ENCODE data around the gene MAP3K5. TPM values are rescaled to one million over a fixed set of nuclear protein-coding genes. Genes with fewer than 3 reads are reported as not detected.
A peak's percentile ranks its signal among the peaks of the same experiment; 100 is the strongest.

MAP3K5 gene
- total RNA-seq, 8 experiments from 2014 or later = 0.58 to 6.6 (median 1.2) TPM

GRCh38 chr6:136562211-136562610 lies 230.1 kb downstream of the MAP3K5 start:
- in situ Hi-C loops (cut with MboI; ENCODE audit: low pct_unique_long_range_greater_than_20kb in 2 of 9, low sequenced_read_pairs in 9 of 9, unreplicated experiment in 9 of 9) = no loop called here
- no peaks in the 10 kb centered on the region for H3K4me1 ChIP-seq (replicated peaks in 1 of 2)
- 0 to 88% (median 67%) methylated on average over 1 to 2 of the region's 2 CpGs; no CpG with 5 or more reads in 2 of the 10 experiments for WGBS, 10 experiments
- no peak overlapping the region for H3K4me3 ChIP-seq
- no peak for ATAC-seq (replicated peaks in 6 of 8)
- H3K27ac ChIP-seq = no peak overlapping the region

GRCh38 chr6:136553166-136553787 lies 239.0 kb downstream of the MAP3K5 start:
- in situ Hi-C loops (cut with MboI; ENCODE audit: low pct_unique_long_range_greater_than_20kb in 2 of 9, low sequenced_read_pairs in 9 of 9, unreplicated experiment in 9 of 9) = no loop called here
- H3K4me3 ChIP-seq = no peak overlapping the region
- H3K4me1 ChIP-seq (replicated peaks in 1 of 2) = no peaks in the 10 kb centered on the region
- no peak overlapping the region for H3K27ac ChIP-seq
- no peak for ATAC-seq (replicated peaks in 6 of 8)
- WGBS, 10 experiments = 33 to 83% (median 73%) methylated on average over 1 to 5 of the region's 5 CpGs

- no peak for ATAC-seq (replicated peaks in 6 of 8)
- WGBS, 10 experiments = 51 to 100% (median 86%) methylated on average over 2 to 4 of the region's 4 CpGs; no CpG with 5 or more reads in 1 of the 10 experiments
- Histone ChIP-seq H3K4me1 (replicated peaks in 1 of 2) (no peaks in the 10 kb centered on the region), H3K27ac (no peak overlapping the region), H3K4me3 (no peak overlapping the region)
- in situ Hi-C loops (cut with MboI; ENCODE audit: low pct_unique_long_range_greater_than_20kb in 2 of 9, low sequenced_read_pairs in 9 of 9, unreplicated experiment in 9 of 9) = no loop called here
Observed at GRCh38 chr6:136552054-136552453, 240.2 kb downstream of the MAP3K5 start.

GRCh38 chr6:136551103-136551502 lies 241.2 kb downstream of the MAP3K5 start:
- H3K4me1 ChIP-seq (replicated peaks in 1 of 2) = no peaks in the 10 kb centered on the region
- in situ Hi-C loops (cut with MboI; ENCODE audit: low pct_unique_long_range_greater_than_20kb in 2 of 9, low sequenced_read_pairs in 9 of 9, unreplicated experiment in 9 of 9) = no loop called here
- 37 to 85% (median 56%) methylated on average over 4 to 8 of the region's 8 CpGs for WGBS, 10 experiments
- peak overlapping the region in 2 of 5 donors; percentile 55 to 92 for H3K4me3 ChIP-seq
- no peak for ATAC-seq (replicated peaks in 6 of 8)
- no peak overlapping the region for H3K27ac ChIP-seq

GRCh38 chr6:136550330-136551071 lies 241.8 kb downstream of the MAP3K5 start, which contains the start of gene MAP7:
Gene MAP7 (minus strand): TSS chr6:136550422. CDS start chr6:136550408, 14 bp downstream.
- H3K27ac ChIP-seq = no peak within 1 kb of the TSS
- no peaks in the 10 kb centered on the region for H3K4me1 ChIP-seq (replicated peaks in 1 of 2)
- WGBS, 10 experiments = 0 to 20% (median 1%) methylated on average over 1 to 20 of the region's 79 CpGs; no CpG with 5 or more reads in 2 of the 10 experiments
- in situ Hi-C loops (cut with MboI; ENCODE audit: low pct_unique_long_range_greater_than_20kb in 2 of 9, low sequenced_read_pairs in 9 of 9, unreplicated experiment in 9 of 9) = no loop called here
- H3K4me3 ChIP-seq = peak within 1 kb of the TSS; percentile 55 to 92 (median 64)
- ATAC-seq (replicated peaks in 6 of 8) = peak; percentile 85 to 95 (median 91)

- in situ Hi-C loops (cut with MboI; ENCODE audit: low pct_unique_long_range_greater_than_20kb in 2 of 9, low sequenced_read_pairs in 9 of 9, unreplicated experiment in 9 of 9) = no loop called here
- no peaks in the 10 kb centered on the region for H3K4me1 ChIP-seq (replicated peaks in 1 of 2)
- H3K27ac ChIP-seq = no peak overlapping the region
- WGBS, 10 experiments = 3% methylated on average over 7 of the region's 46 CpGs; no CpG with 5 or more reads in 9 of the 10 experiments
- ATAC-seq (replicated peaks in 6 of 8) = peak; percentile 66 to 81 (median 76)
- peak overlapping the region; percentile 55 to 92 (median 64) for H3K4me3 ChIP-seq
Observed at GRCh38 chr6:136550045-136550329, 242.3 kb downstream of the MAP3K5 start.

- in situ Hi-C loops (cut with MboI; ENCODE audit: low pct_unique_long_range_greater_than_20kb in 2 of 9, low sequenced_read_pairs in 9 of 9, unreplicated experiment in 9 of 9) = loop anchor here in 2 of 9 experiments (25.0 kb wide), 2 partner anchors 237 to 262 kb away; partner anchors contain the start of gene BCLAF1 (in 1 of the 2)
- Histone ChIP-seq H3K27ac (no peak overlapping the region), H3K4me1 (replicated peaks in 1 of 2) (no peaks in the 10 kb centered on the region), H3K4me3 (peak overlapping the region; percentile 55 to 92 (median 64))
- ATAC-seq (replicated peaks in 6 of 8) = peak; percentile 2 to 39 (median 23)
- WGBS, 10 experiments = 0 to 12% (median 3%) methylated on average over 1 to 8 of the region's 42 CpGs; no CpG with 5 or more reads in 4 of the 10 experiments
Observed at GRCh38 chr6:136549300-136550044, 242.8 kb downstream of the MAP3K5 start.

DNA sequence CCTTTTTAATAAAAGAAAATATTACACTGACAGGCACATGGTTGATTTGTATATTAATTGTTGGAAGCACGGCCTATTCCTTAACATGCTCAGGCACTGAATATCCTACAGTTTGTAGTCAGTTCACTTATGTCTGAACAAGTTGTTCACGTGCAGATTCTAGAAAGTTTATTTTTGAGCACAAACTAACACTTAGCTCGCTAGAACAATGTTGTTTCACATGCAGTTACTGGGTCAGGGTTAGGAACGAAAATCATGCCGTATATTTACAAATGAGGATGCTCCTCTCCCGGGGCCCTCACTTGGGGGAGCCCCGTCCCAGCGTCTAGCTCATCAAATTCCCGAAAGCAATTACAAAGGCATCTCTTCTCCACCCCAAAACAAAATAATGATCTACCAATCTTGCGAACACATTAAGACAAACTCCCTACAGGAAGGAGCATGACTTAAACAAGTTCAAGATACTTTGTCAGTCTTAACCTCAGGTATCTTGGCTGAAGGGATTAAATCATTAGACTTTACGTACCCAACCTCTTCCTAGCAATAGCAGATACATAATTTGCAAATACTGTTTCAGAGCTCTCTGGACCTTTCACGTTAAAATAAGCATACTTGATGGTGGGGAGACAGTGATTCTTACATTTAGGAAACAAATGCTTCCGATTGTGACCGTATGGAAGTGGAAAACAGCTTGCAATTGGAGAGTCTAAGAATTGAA lies 243.5 kb downstream of the MAP3K5 start:
- WGBS, 10 experiments = 34 to 79% (median 61%) methylated on average over 2 to 14 of the region's 14 CpGs
- no peak for ATAC-seq (replicated peaks in 6 of 8)
- Histone ChIP-seq H3K4me1 (replicated peaks in 1 of 2) (no peaks in the 10 kb centered on the region), H3K4me3 (peak overlapping the region in 3 of 5 donors; percentile 55 to 92 (median 64)), H3K27ac (no peak overlapping the region)
- in situ Hi-C loops (cut with MboI; ENCODE audit: low pct_unique_long_range_greater_than_20kb in 2 of 9, low sequenced_read_pairs in 9 of 9, unreplicated experiment in 9 of 9) = loop anchor here in 2 of 9 experiments (25.0 kb wide), 2 partner anchors 236 to 261 kb away; partner anchors contain the start of gene BCLAF1 (in 1 of the 2)

- WGBS, 10 experiments = 17 to 100% methylated on average over 1 of the region's 1 CpG; no CpG with 5 or more reads in 8 of the 10 experiments
- no peak overlapping the region for H3K27ac ChIP-seq
- H3K4me1 ChIP-seq (replicated peaks in 1 of 2) = no peaks in the 10 kb centered on the region
- in situ Hi-C loops (cut with MboI; ENCODE audit: low pct_unique_long_range_greater_than_20kb in 2 of 9, low sequenced_read_pairs in 9 of 9, unreplicated experiment in 9 of 9) = loop anchor here in 2 of 9 experiments (25.0 kb wide), 2 partner anchors 236 to 261 kb away; partner anchors contain the start of gene BCLAF1 (in 1 of the 2)
- no peak overlapping the region for H3K4me3 ChIP-seq
- no peak for ATAC-seq (replicated peaks in 6 of 8)
Observed at GRCh38 chr6:136547871-136548270, 244.4 kb downstream of the MAP3K5 start.

DNA sequence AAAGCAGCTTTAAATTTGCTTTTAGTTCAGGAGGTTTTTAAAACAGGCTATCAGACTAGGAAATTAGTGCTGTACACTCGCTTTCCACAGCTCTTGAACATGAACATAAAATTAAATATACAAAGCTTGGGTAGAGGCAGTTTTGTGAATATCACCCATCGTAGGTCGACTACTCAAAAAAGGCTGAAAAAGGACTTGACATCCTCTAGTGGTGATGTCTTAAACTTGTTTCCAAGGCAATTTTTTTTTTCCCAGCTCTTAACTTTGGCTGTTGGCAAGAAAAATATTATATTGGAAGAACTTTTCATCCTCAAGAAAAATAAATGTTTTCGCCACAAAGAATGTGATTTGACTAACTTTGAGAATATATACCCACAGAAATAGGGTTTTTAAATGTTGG lies 244.9 kb downstream of the MAP3K5 start:
- Histone ChIP-seq H3K4me3 (no peak overlapping the region), H3K4me1 (replicated peaks in 1 of 2) (no peaks in the 10 kb centered on the region), H3K27ac (no peak overlapping the region)
- in situ Hi-C loops (cut with MboI; ENCODE audit: low pct_unique_long_range_greater_than_20kb in 2 of 9, low sequenced_read_pairs in 9 of 9, unreplicated experiment in 9 of 9) = loop anchor here in 2 of 9 experiments (25.0 kb wide), 2 partner anchors 235 to 260 kb away; partner anchors contain the start of gene BCLAF1 (in 1 of the 2)
- 3 to 38% (median 23%) methylated on average over 2 to 4 of the region's 4 CpGs for WGBS, 10 experiments
- ATAC-seq (replicated peaks in 6 of 8) = no peak

DNA sequence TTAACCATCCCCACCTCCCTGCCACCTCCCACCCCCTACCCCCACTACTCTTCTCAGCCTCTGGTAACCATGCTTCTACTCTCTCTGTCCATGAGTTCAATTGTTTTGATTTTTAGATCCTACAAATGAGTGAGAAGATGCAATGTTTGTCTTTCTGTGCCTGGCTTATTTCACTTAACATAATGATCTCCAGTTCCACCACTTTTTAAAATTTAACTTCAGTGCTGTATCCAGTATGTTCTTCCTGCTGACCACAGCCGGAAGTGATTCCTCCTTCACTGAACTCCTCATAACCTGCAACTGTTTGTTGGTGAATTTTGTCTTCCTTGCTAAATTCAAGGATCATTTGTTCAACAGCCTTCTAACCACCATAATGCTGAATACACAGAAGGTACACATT lies 245.9 kb downstream of the MAP3K5 start:
- Histone ChIP-seq H3K27ac (no peak overlapping the region), H3K4me3 (no peak overlapping the region), H3K4me1 (replicated peaks in 1 of 2) (no peaks in the 10 kb centered on the region)
- ATAC-seq (replicated peaks in 6 of 8) = no peak
- in situ Hi-C loops (cut with MboI; ENCODE audit: low pct_unique_long_range_greater_than_20kb in 2 of 9, low sequenced_read_pairs in 9 of 9, unreplicated experiment in 9 of 9) = loop anchor here in 2 of 9 experiments (25.0 kb wide), 2 partner anchors 234 to 259 kb away; partner anchors contain the start of gene BCLAF1 (in 1 of the 2)
- WGBS, 10 experiments = 36 to 100% (median 100%) methylated on average over 1 of the region's 1 CpG

DNA sequence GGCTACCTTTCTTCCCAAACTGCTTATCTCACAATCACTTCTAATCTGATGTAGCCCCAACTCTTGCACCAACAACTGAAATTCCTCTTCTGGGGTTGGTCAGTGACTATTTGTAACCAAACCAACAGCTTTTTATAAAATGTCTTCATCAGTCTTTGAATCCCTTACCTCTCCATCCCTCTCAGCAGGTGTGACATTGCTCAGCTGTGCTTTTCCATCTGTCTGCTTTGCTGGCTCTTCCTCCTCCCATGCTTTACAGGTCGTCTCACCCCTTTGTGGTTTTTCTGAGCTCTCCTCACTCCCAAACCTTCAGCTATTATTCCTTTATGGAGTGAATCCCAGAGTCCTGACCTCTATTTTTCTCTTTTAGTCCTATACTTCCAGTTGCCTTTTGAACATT lies 248.0 kb downstream of the MAP3K5 start:
- WGBS, 10 experiments = 0 to 73% (median 27%) methylated on average over 1 of the region's 1 CpG; no CpG with 5 or more reads in 2 of the 10 experiments
- Histone ChIP-seq H3K4me3 (no peak overlapping the region), H3K4me1 (replicated peaks in 1 of 2) (peaks cover 8% of the 10 kb centered on the region in 2 donors), H3K27ac (no peak overlapping the region)
- no peak for ATAC-seq (replicated peaks in 6 of 8)
- in situ Hi-C loops (cut with MboI; ENCODE audit: low pct_unique_long_range_greater_than_20kb in 2 of 9, low sequenced_read_pairs in 9 of 9, unreplicated experiment in 9 of 9) = loop anchor here in 2 of 9 experiments (25.0 kb wide), 2 partner anchors 232 to 257 kb away; partner anchors contain the start of gene BCLAF1 (in 1 of the 2)
